ENCODE results near the gene P2RY6.

P2RY6 gene

GRCh38 chr11:73297702-73298101, 25.6 kb downstream of the P2RY6 start:
- DNase-seq = no peak

- no peak for DNase-seq
Measured at GRCh38 chr11:73298233-73298632, 26.1 kb downstream of the P2RY6 start.

GRCh38 chr11:73299751-73300150, 27.6 kb downstream of the P2RY6 start:
- no peak for DNase-seq

- no peak for DNase-seq
Measured at GRCh38 chr11:73306069-73306841, 34.1 kb downstream of the P2RY6 start.

GRCh38 chr11:73306977-73307322, 34.8 kb downstream of the P2RY6 start:
- DNase-seq = no peak

- peak; percentile 98 for DNase-seq
Measured at GRCh38 chr11:73307323-73308002, 35.3 kb downstream of the P2RY6 start.

- no peak for DNase-seq
Measured at GRCh38 chr11:73308003-73308960, 36.1 kb downstream of the P2RY6 start, which contains the start of gene ARHGEF17. ARHGEF17 (plus strand) TSS chr11:73308276; CDS start chr11:73308639, 363 bp downstream.

GRCh38 chr11:73308961-73309919, 37.1 kb downstream of the P2RY6 start:
- no peak for DNase-seq

- DNase-seq = no peak
Measured at GRCh38 chr11:73310076-73310475, 37.9 kb downstream of the P2RY6 start.

GRCh38 chr11:73310661-73311393, 38.7 kb downstream of the P2RY6 start:
- no peak for DNase-seq

GRCh38 chr11:73311394-73311869, 39.3 kb downstream of the P2RY6 start:
- DNase-seq = no peak

- DNase-seq = no peak
Measured at GRCh38 chr11:73312036-73312435, 39.9 kb downstream of the P2RY6 start.

- no peak for DNase-seq
Measured at GRCh38 chr11:73312851-73313327, 40.8 kb downstream of the P2RY6 start.

GRCh38 chr11:73313652-73314051, 41.5 kb downstream of the P2RY6 start:
- DNase-seq = no peak

GRCh38 chr11:73314117-73314961, 42.2 kb downstream of the P2RY6 start:
- no peak for DNase-seq

GRCh38 chr11:73315293-73316020, 43.3 kb downstream of the P2RY6 start:
- DNase-seq = no peak

- DNase-seq = no peak
Measured at GRCh38 chr11:73316422-73316821, 44.3 kb downstream of the P2RY6 start.

- DNase-seq = no peak
Measured at GRCh38 chr11:73317373-73317772, 45.2 kb downstream of the P2RY6 start.

- no peak for DNase-seq
Measured at GRCh38 chr11:73317803-73318202, 45.7 kb downstream of the P2RY6 start.

Data from activated CD8-positive, alpha-beta memory T cell treated with anti-CD3 and anti-CD28 coated beads, Interleukin-2, amount 50 U/mL, for 48 hours (primary cell).